HEK293T (cell line): ENCODE measurements around the gene CLDN19.

Experiments
- ARNT ChIP-seq: fragments of 450-650 bp; IDR thresholded peaks from 2 replicates; pipeline ENCODE4 v1.6.1; 2017; ENCODE audit warnings: mild to moderate bottlenecking
- BHLHE40 ChIP-seq: fragments of 450-650 bp; IDR thresholded peaks from 2 replicates; pipeline ENCODE4 v1.6.1; 2016; ENCODE audit warnings: mild to moderate bottlenecking, moderate library complexity, borderline replicate concordance
- ELF4 ChIP-seq: fragments of 450-650 bp; IDR thresholded peaks from 2 replicates; pipeline ENCODE4 v1.6.1; 2017; ENCODE audit warnings: antibody characterized with exemption
- FOXA1 ChIP-seq: fragments of 450-650 bp; IDR thresholded peaks from 2 replicates; pipeline ENCODE4 v1.6.1; 2016; ENCODE audit warnings: mild to moderate bottlenecking
- FOXK2 ChIP-seq: fragments of 450-650 bp; IDR thresholded peaks from 2 replicates; pipeline ENCODE4 v1.6.1; 2016; ENCODE audit warnings: mild to moderate bottlenecking
- FOXM1 ChIP-seq: fragments of 450-650 bp; IDR thresholded peaks from 2 replicates; pipeline ENCODE4 v1.6.1; 2017; ENCODE audit warnings: mild to moderate bottlenecking, borderline replicate concordance
- HDGF ChIP-seq: fragments of 450-650 bp; IDR thresholded peaks from 2 replicates; pipeline ENCODE4 v1.6.1; 2017; ENCODE audit warnings: antibody characterized with exemption, borderline replicate concordance
- L3MBTL2 ChIP-seq: fragments of 450-650 bp; conservative IDR thresholded peaks from 2 replicates; pipeline ENCODE4 v1.6.1; 2016; ENCODE audit warnings: mild to moderate bottlenecking
- NFRKB ChIP-seq: fragments of 450-650 bp; IDR thresholded peaks from 2 replicates; pipeline ENCODE4 v1.6.1; 2016; ENCODE audit warnings: mild to moderate bottlenecking, moderate library complexity
- PKNOX1 ChIP-seq: fragments of 450-650 bp; IDR thresholded peaks from 2 replicates; pipeline ENCODE4 v1.6.1; 2016
- SP1 ChIP-seq: fragments of 450-650 bp; IDR thresholded peaks from 2 replicates; pipeline ENCODE4 v1.6.1; 2017
- SUZ12 ChIP-seq: fragments of 450-650 bp; IDR thresholded peaks from 2 replicates; pipeline ENCODE4 v1.6.1; 2016; ENCODE audit warnings: mild to moderate bottlenecking
- TARDBP ChIP-seq: fragments of 450-650 bp; IDR thresholded peaks from 2 replicates; pipeline ENCODE4 v1.6.1; 2016

DNA sequence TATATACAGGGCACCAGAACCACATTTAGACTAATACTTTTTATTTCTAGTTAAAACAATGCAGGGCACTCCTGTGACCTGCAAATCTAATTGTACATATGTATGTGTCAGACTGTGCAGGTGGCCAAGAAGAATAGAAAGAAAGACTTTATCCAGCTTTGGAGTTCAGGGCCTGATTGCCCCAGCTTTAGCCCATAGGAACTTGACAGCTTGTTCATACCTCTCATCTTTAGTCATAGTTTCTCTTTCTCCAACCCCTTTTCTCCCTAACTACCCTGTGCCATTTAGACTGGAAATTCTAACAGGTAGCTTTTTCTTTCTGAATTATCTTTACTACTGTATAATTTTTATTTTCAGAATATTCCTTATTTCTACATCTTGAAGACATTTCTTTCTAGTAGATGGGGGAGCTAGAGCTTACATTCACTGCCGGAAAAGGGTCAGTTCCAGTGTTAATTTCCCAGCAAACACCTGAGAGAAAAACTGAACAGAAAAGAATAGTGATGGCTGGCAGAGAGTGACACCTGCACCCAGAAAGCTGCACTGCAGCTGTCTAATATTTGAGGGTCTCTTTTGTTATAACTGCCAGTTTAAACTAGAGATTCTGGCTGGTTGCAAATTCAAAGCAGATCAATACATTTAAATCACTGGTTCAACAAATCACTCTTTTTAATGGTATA, 49.4 kb downstream of the CLDN19 start:
- no peak for TF ChIP-seq SP1
- TF ChIP-seq FOXA1, result no peak
- no peak for TF ChIP-seq L3MBTL2
- TF ChIP-seq PKNOX1, result no peak
- no peak for TF ChIP-seq FOXM1
- no peak for TF ChIP-seq TARDBP
- TF ChIP-seq ELF4, result no peak
- TF ChIP-seq HDGF, result no peak
- TF ChIP-seq ARNT, result no peak
- TF ChIP-seq SUZ12, result no peak
- TF ChIP-seq FOXK2, result no peak
- no peak for TF ChIP-seq NFRKB
- TF ChIP-seq BHLHE40, result no peak
